SU-DHL-6 (cell line): ENCODE data around the gene FBLN2.

ENCODE experiments used
- H2AFZ ChIP-seq: fragments of 200-600 bp; sonication (generic); 2 replicates; pipeline ENCODE4 v1.6.1; 2014; ENCODE audit warnings: low read depth, mild to moderate bottlenecking, moderate library complexity, mixed read lengths, antibody characterized with exemption, low read length; ENCODE audit not compliant: severe bottlenecking
- H3F3A ChIP-seq: fragments of 200-600 bp; shearing (Covaris generic); 2 replicates; pipeline ENCODE4 v1.6.0; 2016; ENCODE audit warnings: antibody characterized with exemption, mild to moderate bottlenecking; ENCODE audit not compliant: insufficient read depth
- H3K27ac ChIP-seq: fragments of 200-600 bp; sonication (generic); 2 replicates; pipeline ENCODE4 v1.5.1; 2016; ENCODE audit warnings: low read depth, mild to moderate bottlenecking, low read length, moderate library complexity, mixed read lengths
- H3K27me3 ChIP-seq: fragments of 200-600 bp; sonication (generic), shearing (Covaris generic); 2 replicates; pipeline ENCODE4 v1.6.0; 2014; ENCODE audit warnings: mild to moderate bottlenecking, low read length
- H3K36me3 ChIP-seq: fragments of 200-600 bp; sonication (generic); 2 replicates; pipeline ENCODE4 v1.6.1; 2014; ENCODE audit warnings: mild to moderate bottlenecking, low read length, mixed read lengths
- H3K4me2 ChIP-seq: fragments of 300-600, 200-600 bp; shearing (Covaris generic), sonication (generic); 2 replicates; pipeline ENCODE4 v1.6.0; 2014; ENCODE audit warnings: low read length, low read depth, mild to moderate bottlenecking; ENCODE audit not compliant: poor library complexity, severe bottlenecking
- H3K4me3 ChIP-seq: fragments of 200-600 bp; sonication (generic); 2 replicates; pipeline ENCODE4 v1.5.1; 2014; ENCODE audit warnings: antibody characterized with exemption, low read length, mild to moderate bottlenecking, mixed read lengths; ENCODE audit not compliant: insufficient read depth, poor library complexity, severe bottlenecking
- H3K79me2 ChIP-seq: fragments of 200-600 bp; sonication (generic); 2 replicates; pipeline ENCODE4 v1.6.1; 2014; ENCODE audit warnings: mild to moderate bottlenecking, low read length, moderate library complexity; ENCODE audit not compliant: insufficient read depth
- H3K9ac ChIP-seq: fragments of 200-600 bp; sonication (generic); 2 replicates; pipeline ENCODE4 v1.7.0; 2014; ENCODE audit warnings: mild to moderate bottlenecking, low read length
- H3K9me2 ChIP-seq: fragments of 200-600 bp; sonication (generic); replicated peaks from 2 replicates; pipeline ENCODE4 v1.6.1; 2014; ENCODE audit warnings: low read length; ENCODE audit not compliant: insufficient read depth
- H3K9me3 ChIP-seq: fragments of 200-600 bp; sonication (generic); 2 replicates; pipeline ENCODE4 v1.6.1; 2014; ENCODE audit warnings: low read length, mixed read lengths; ENCODE audit not compliant: insufficient read depth
- H4K20me1 ChIP-seq: fragments of 200-600 bp; sonication (generic); 2 replicates; pipeline ENCODE4 v1.6.1; 2014; ENCODE audit warnings: low read depth, mild to moderate bottlenecking, antibody characterized with exemption, low read length, moderate library complexity, mixed read lengths
- EZH2phosphoT487 ChIP-seq: fragments of 200-600 bp; sonication (generic), shearing (Covaris generic); conservative IDR thresholded peaks from 2 replicates; pipeline ENCODE4 v1.6.1; 2018; ENCODE audit warnings: mild to moderate bottlenecking, antibody characterized with exemption, low read length, moderate library complexity, mixed read lengths
- TF ChIP-seq, protein P1 (sequence below): fragments of 200-600 bp; sonication (generic); IDR thresholded peaks from one replicate; pipeline ENCODE4 v1.5.1; 2017; ENCODE audit warnings: antibody characterized with exemption, mild to moderate bottlenecking, low read length, moderate library complexity; ENCODE audit not compliant: insufficient read depth, poor library complexity, severe bottlenecking

The FBLN2 gene

DNA sequence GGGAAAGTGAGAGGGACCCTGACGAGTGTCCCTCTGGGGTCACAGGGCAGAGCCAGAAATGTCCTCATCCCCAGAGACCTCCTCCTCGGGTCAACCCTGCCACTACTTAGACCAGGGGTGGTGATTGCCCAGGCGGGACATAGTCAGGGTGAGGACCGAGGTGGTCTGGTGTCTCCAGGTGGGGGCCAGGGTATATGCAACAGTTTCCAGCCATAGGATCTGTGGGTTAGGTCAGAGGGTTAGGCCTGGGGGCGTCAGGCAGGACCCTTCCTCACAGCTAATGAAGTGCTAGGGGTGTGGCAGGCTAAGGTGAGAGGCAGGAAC lies 22.3 kb upstream of the FBLN2 start:
- Histone ChIP-seq H3K4me3 (no peak overlapping the region), H3K9ac (no peak overlapping the region), H3K9me3 (no peaks in the 10 kb centered on the region), H3K27ac (no peak overlapping the region), H2AFZ (no peak overlapping the region), H3K36me3 (no peaks in the 10 kb centered on the region), H3K4me2 (no peak overlapping the region), H4K20me1 (no peaks in the 10 kb centered on the region), H3K79me2 (no peaks in the 10 kb centered on the region), H3K9me2 (no peaks in the 10 kb centered on the region), H3F3A (no peaks in the 10 kb centered on the region), H3K27me3 (no peaks in the 10 kb centered on the region)
- no peak for TF ChIP-seq EZH2phosphoT487
- TF ChIP-seq, protein P1, sequence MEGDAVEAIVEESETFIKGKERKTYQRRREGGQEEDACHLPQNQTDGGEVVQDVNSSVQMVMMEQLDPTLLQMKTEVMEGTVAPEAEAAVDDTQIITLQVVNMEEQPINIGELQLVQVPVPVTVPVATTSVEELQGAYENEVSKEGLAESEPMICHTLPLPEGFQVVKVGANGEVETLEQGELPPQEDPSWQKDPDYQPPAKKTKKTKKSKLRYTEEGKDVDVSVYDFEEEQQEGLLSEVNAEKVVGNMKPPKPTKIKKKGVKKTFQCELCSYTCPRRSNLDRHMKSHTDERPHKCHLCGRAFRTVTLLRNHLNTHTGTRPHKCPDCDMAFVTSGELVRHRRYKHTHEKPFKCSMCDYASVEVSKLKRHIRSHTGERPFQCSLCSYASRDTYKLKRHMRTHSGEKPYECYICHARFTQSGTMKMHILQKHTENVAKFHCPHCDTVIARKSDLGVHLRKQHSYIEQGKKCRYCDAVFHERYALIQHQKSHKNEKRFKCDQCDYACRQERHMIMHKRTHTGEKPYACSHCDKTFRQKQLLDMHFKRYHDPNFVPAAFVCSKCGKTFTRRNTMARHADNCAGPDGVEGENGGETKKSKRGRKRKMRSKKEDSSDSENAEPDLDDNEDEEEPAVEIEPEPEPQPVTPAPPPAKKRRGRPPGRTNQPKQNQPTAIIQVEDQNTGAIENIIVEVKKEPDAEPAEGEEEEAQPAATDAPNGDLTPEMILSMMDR: no peak

DNA sequence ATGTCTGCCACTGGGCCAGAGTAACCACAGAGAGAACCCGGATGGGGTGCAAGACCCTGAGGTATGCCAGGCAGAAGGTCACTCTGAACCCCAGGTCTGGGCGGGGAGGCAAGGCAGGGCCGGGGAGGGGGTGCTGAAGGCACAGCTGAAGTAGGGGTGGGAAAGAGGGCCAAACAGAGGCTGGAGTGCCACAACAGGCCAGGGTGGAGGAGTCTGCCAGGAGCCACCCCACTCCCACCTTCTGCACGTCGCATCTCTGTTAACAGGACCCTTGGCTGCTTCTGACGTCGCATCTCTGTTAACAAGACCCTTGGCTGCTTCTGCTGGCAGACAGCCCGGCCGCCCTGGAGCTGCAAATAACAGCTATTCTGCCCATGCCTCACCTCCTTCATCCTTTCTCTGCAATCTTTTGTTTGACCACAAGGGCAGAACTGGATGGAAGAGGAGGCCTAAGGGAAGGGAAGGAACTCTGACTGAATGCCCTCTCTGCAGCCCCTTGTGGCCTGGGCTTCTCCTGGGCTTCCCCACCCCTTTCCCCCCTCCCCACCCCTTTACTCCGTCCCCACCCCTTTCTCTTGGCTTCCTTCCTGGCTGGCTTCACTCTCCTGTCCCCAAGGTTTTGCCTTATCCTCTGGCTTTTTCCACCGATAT lies 20.6 kb upstream of the FBLN2 start:
- Histone ChIP-seq H3K9ac (no peak overlapping the region), H3K9me2 (no peaks in the 10 kb centered on the region), H3K9me3 (no peaks in the 10 kb centered on the region), H3K4me3 (no peak overlapping the region), H3K79me2 (no peaks in the 10 kb centered on the region), H3K36me3 (no peaks in the 10 kb centered on the region), H2AFZ (no peak overlapping the region), H3K27ac (no peak overlapping the region), H3K27me3 (no peaks in the 10 kb centered on the region), H4K20me1 (no peaks in the 10 kb centered on the region), H3F3A (no peaks in the 10 kb centered on the region), H3K4me2 (no peak overlapping the region)
- TF ChIP-seq, protein P1: no peak
- TF ChIP-seq EZH2phosphoT487: no peak

DNA sequence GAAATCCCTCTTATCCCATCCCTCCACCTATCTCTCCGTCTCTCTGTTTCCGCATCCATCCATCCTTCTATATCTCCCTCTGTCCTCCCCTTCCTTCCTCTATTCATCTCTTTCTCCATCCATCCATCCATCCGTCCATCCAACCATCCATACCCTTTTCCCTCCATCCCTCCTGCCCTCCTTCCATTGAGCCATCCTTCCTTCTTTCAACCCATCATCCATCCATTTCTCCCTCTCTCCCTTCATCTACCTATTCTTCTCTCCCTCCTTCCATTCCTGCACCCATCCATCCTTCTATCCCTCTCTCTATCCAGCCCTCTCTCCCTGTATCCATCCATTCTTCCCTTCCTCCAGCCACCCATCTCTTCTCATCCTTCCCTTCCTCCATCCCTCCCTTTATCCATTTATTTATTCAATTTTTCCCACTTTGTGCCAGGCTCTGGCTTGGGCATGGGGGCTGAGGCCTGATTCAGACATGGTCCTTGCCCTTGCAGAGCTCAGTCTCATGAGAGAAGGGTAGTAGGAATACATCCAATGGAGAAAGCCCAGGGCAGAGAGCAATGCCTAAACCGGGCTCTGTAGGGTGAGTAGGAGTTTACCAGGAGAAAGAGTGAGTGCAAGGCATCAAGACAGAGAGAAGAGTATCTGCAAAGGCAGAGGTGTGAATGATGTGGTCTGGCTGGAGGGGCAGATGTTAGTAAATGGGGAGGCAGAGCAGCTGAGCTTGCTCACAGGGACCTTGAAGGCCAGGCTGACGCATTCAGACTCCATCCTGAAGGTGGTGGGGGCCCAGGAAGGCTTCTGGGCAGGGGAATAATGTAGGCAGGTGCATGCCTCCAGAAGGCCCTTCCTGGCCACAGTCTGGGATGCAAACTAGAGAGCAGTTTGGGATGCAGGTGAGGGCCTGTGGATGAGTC lies 19.5 kb upstream of the FBLN2 start:
- Histone ChIP-seq H3K36me3 (no peaks in the 10 kb centered on the region), H3K27me3 (no peaks in the 10 kb centered on the region), H3K4me2 (no peak overlapping the region), H3K27ac (no peak overlapping the region), H3K9ac (no peak overlapping the region), H2AFZ (no peak overlapping the region), H4K20me1 (no peaks in the 10 kb centered on the region), H3K79me2 (no peaks in the 10 kb centered on the region), H3F3A (no peaks in the 10 kb centered on the region), H3K4me3 (no peak overlapping the region), H3K9me2 (no peaks in the 10 kb centered on the region), H3K9me3 (no peaks in the 10 kb centered on the region)
- TF ChIP-seq, protein P1: no peak
- TF ChIP-seq EZH2phosphoT487: no peak
